ENCODE results near the gene ROS1.

ROS1 gene

GRCh38 chr6:117329926-117330325, 95.8 kb downstream of the ROS1 start:
- no peak for TF ChIP-seq GATA1 (IDR thresholded peaks at IDR 0.05; ENCODE audit: low read depth, low read length)
- no peak for DNase-seq

- DNase-seq: no peak
Observed at GRCh38 chr6:117328500-117328899, 97.2 kb downstream of the ROS1 start.

GRCh38 chr6:117328005-117328389, 97.7 kb downstream of the ROS1 start:
- DNase-seq: no peak
- TF ChIP-seq POLR2A (IDR thresholded peaks at IDR 0.05; ENCODE audit: low read length) (no peak), GATA1 (IDR thresholded peaks at IDR 0.05; ENCODE audit: low read depth, low read length) (no peak)

More at GRCh38 chr6:117328500-117328899, 97.2 kb downstream of the ROS1 start:
- TF ChIP-seq POLR2A (IDR thresholded peaks at IDR 0.05; ENCODE audit: low read length) (no peak), GATA1 (IDR thresholded peaks at IDR 0.05; ENCODE audit: low read depth, low read length) (no peak)

- TF ChIP-seq POLR2A (IDR thresholded peaks at IDR 0.05; ENCODE audit: low read length): no peak
- no peak for TF ChIP-seq GATA1 (IDR thresholded peaks at IDR 0.05; ENCODE audit: low read depth, low read length)
- no peak for DNase-seq
Observed at GRCh38 chr6:117327149-117328004, 98.4 kb downstream of the ROS1 start.

- TF ChIP-seq GATA1 (IDR thresholded peaks at IDR 0.05; ENCODE audit: low read depth, low read length): no peak
- TF ChIP-seq POLR2A (IDR thresholded peaks at IDR 0.05; ENCODE audit: low read length): no peak
Observed at GRCh38 chr6:117326396-117326795, 99.3 kb downstream of the ROS1 start.

GRCh38 chr6:117317261-117317660, 108.5 kb downstream of the ROS1 start:
- TF ChIP-seq POLR2A (IDR thresholded peaks at IDR 0.05; ENCODE audit: low read length) (no peak), GATA1 (IDR thresholded peaks at IDR 0.05; ENCODE audit: low read depth, low read length) (no peak)

More at GRCh38 chr6:117326396-117326795, 99.3 kb downstream of the ROS1 start:
- DNase-seq: no peak

GRCh38 chr6:117311726-117312125, 114.0 kb downstream of the ROS1 start:
- no peak for DNase-seq
- TF ChIP-seq POLR2A (IDR thresholded peaks at IDR 0.05; ENCODE audit: low read length) (no peak), GATA1 (IDR thresholded peaks at IDR 0.05; ENCODE audit: low read depth, low read length) (no peak)

More at GRCh38 chr6:117317261-117317660, 108.5 kb downstream of the ROS1 start:
- peak in 1 of 2 experiments; percentile 2 for DNase-seq

GRCh38 chr6:117311310-117311709, 114.4 kb downstream of the ROS1 start:
- TF ChIP-seq GATA1 (IDR thresholded peaks at IDR 0.05; ENCODE audit: low read depth, low read length): no peak
- TF ChIP-seq POLR2A (IDR thresholded peaks at IDR 0.05; ENCODE audit: low read length): no peak
- no peak for DNase-seq

- no peak for DNase-seq
- no peak for TF ChIP-seq POLR2A (IDR thresholded peaks at IDR 0.05; ENCODE audit: low read length)
- TF ChIP-seq GATA1 (IDR thresholded peaks at IDR 0.05; ENCODE audit: low read depth, low read length): no peak
Observed at GRCh38 chr6:117309611-117310010, 116.1 kb downstream of the ROS1 start.

- DNase-seq: no peak
- no peak for TF ChIP-seq POLR2A (IDR thresholded peaks at IDR 0.05; ENCODE audit: low read length)
- TF ChIP-seq GATA1 (IDR thresholded peaks at IDR 0.05; ENCODE audit: low read depth, low read length): no peak
Observed at GRCh38 chr6:117309069-117309468, 116.7 kb downstream of the ROS1 start.

GRCh38 chr6:117307655-117308054, 118.1 kb downstream of the ROS1 start:
- no peak for TF ChIP-seq GATA1 (IDR thresholded peaks at IDR 0.05; ENCODE audit: low read depth, low read length)
- TF ChIP-seq POLR2A (IDR thresholded peaks at IDR 0.05; ENCODE audit: low read length): no peak
- DNase-seq: no peak

- TF ChIP-seq GATA1 (IDR thresholded peaks at IDR 0.05; ENCODE audit: low read depth, low read length) (no peak), POLR2A (IDR thresholded peaks at IDR 0.05; ENCODE audit: low read length) (no peak)
- DNase-seq: no peak
Observed at GRCh38 chr6:117306227-117306790, 119.4 kb downstream of the ROS1 start.

- DNase-seq: no peak
- no peak for TF ChIP-seq GATA1 (IDR thresholded peaks at IDR 0.05; ENCODE audit: low read depth, low read length)
- TF ChIP-seq POLR2A (IDR thresholded peaks at IDR 0.05; ENCODE audit: low read length): no peak
Observed at GRCh38 chr6:117304446-117304845, 121.3 kb downstream of the ROS1 start.

GRCh38 chr6:117303323-117303722, 122.4 kb downstream of the ROS1 start:
- TF ChIP-seq GATA1 (IDR thresholded peaks at IDR 0.05; ENCODE audit: low read depth, low read length): no peak
- TF ChIP-seq POLR2A (IDR thresholded peaks at IDR 0.05; ENCODE audit: low read length): no peak
- DNase-seq: no peak

GRCh38 chr6:117298941-117299340, 126.8 kb downstream of the ROS1 start:
- DNase-seq: no peak
- TF ChIP-seq POLR2A (IDR thresholded peaks at IDR 0.05; ENCODE audit: low read length): no peak
- no peak for TF ChIP-seq GATA1 (IDR thresholded peaks at IDR 0.05; ENCODE audit: low read depth, low read length)

All from erythroblast (primary cell).